ENCODE measurements around the gene ZNF35.
A peak's percentile ranks its signal among the peaks of the same experiment; 100 is the strongest.

The ZNF35 gene

DNA sequence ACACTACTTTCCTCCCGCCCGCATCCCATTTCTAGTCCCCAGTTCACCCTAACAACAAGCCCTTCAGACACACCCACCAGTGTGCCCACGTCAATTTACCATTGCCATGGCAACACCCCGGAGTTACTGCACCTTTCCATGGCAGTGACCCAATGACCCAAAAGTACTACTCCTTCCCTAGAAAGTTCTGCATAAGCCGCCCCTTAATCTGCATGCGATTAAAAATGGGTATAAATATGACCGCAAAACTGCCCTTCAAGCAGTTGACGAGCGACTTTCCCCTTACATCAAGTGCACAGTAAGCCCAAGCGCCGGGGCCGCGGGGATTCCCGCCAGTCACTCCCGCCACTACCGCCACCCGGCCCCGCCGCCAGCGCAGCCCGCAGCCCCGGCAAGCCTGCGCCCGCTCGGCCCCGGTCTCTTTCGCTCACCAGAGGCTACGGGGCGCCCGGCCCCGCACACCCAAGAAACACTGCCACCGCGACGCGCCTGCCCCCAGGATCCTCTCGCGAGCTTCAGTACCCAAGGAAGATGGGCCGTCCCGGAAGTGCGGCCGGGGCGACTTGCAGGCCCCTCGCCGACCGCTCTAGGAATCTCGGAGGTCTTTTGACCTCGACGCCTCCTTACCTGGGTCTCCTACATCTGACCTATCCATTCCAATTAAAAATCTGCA lies 36.7 kb downstream of the ZNF35 start:
- peak; percentile 44 for DNase-seq (ENCODE audit: low spot score)

DNA sequence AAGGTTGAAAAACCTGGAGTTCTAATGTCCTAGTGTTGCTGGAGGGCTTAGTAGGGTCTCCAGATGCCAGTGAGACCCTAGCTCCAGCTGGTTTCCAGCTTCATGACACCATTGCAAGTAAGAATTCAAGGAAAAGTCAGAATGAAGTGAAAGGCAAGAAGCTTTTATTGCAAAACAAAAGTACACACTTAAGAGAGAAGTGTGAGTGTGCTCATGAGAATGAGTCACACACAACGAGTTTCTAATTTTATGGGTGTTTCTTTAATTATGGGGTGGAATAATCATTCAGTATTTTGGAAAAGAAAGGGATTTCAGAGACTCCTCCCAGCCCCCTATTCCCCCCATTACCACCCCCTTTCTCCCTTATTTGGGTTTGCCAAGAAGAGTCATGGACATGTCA lies 39.4 kb downstream of the ZNF35 start:
- DNase-seq (ENCODE audit: low spot score) = no peak

All from CD4-positive, alpha-beta T cell treated with Interleukin-15 for 4 hours (primary cell).